ELF-1 (cell line): ENCODE data around the gene PPP2R3A.
"Not testable (repeated sequence)": the region's sequence is repeated elsewhere in the genome, so short reads cannot be mapped to it uniquely, and the experiment has no call there.

Source experiments
- DNase-seq: peaks from one replicate; pipeline ENCODE4 v3.0.0-alpha.2; 2016; ENCODE audit warnings: low read depth, low spot score

Gene PPP2R3A

GRCh38 chr3:135965506-135966270 lies at the start of gene PPP2R3A:
TSS of gene PPP2R3A (plus strand) at chr3:135965728. CDS start at chr3:136001499, 35,771 bp downstream.
- peak; percentile 94 for DNase-seq

GRCh38 chr3:135916310-135916709 lies 49.2 kb upstream of the PPP2R3A start:
- DNase-seq, result no peak

- DNase-seq, result no peak
These were observed 48.5 kb upstream of the PPP2R3A start for GRCh38 chr3:135917076-135917475.

- DNase-seq, result no peak
These were observed 47.5 kb upstream of the PPP2R3A start for GRCh38 chr3:135917927-135918597.

GRCh38 chr3:135918600-135918999 lies 46.9 kb upstream of the PPP2R3A start:
- no peak for DNase-seq

- no peak for DNase-seq
These were observed 45.3 kb upstream of the PPP2R3A start for GRCh38 chr3:135920275-135920674.

GRCh38 chr3:135922903-135923250 lies 42.7 kb upstream of the PPP2R3A start:
- DNase-seq, result no peak

- DNase-seq, result no peak
These were observed 41.0 kb upstream of the PPP2R3A start for GRCh38 chr3:135924506-135924905.

- DNase-seq, result no peak
These were observed 38.9 kb upstream of the PPP2R3A start for GRCh38 chr3:135926664-135927063.

GRCh38 chr3:135927155-135927554 lies 38.4 kb upstream of the PPP2R3A start:
- no peak for DNase-seq

GRCh38 chr3:135929670-135930069 lies 35.9 kb upstream of the PPP2R3A start:
- no peak for DNase-seq

- DNase-seq, result no peak
These were observed 35.3 kb upstream of the PPP2R3A start for GRCh38 chr3:135930255-135930654.

- DNase-seq, result peak; percentile 45
These were observed 30.4 kb upstream of the PPP2R3A start for GRCh38 chr3:135935171-135935570.

- DNase-seq, result not testable (repeated sequence)
These were observed 27.8 kb upstream of the PPP2R3A start for GRCh38 chr3:135937766-135938165.

- DNase-seq, result no peak
These were observed 20.7 kb upstream of the PPP2R3A start for GRCh38 chr3:135944831-135945230.

GRCh38 chr3:135950941-135951340 lies 14.6 kb upstream of the PPP2R3A start:
- no peak for DNase-seq

GRCh38 chr3:135964160-135964955 lies 1.2 kb upstream of the PPP2R3A start:
- peak; percentile 4 for DNase-seq

GRCh38 chr3:135965129-135965505 lies 411 bp upstream of the PPP2R3A start:
- peak; percentile 73 for DNase-seq

- no peak for DNase-seq
These were observed 888 bp downstream of the PPP2R3A start for GRCh38 chr3:135966271-135966961.

- DNase-seq, result no peak
These were observed 1.4 kb downstream of the PPP2R3A start for GRCh38 chr3:135966962-135967274.

- DNase-seq, result no peak
These were observed 2.3 kb downstream of the PPP2R3A start for GRCh38 chr3:135967867-135968266.

- no peak for DNase-seq
These were observed 5.1 kb downstream of the PPP2R3A start for GRCh38 chr3:135970506-135971116.
